ENCODE measurements around the gene CAD. TPM values are rescaled to one million over a fixed set of nuclear protein-coding genes. Genes with fewer than 3 reads are reported as not detected.
A peak's percentile ranks its signal among the peaks of the same experiment; 100 is the strongest.

The CAD gene
- total RNA-seq, 1 experiment from 2014 or later, result 130 TPM

DNA sequence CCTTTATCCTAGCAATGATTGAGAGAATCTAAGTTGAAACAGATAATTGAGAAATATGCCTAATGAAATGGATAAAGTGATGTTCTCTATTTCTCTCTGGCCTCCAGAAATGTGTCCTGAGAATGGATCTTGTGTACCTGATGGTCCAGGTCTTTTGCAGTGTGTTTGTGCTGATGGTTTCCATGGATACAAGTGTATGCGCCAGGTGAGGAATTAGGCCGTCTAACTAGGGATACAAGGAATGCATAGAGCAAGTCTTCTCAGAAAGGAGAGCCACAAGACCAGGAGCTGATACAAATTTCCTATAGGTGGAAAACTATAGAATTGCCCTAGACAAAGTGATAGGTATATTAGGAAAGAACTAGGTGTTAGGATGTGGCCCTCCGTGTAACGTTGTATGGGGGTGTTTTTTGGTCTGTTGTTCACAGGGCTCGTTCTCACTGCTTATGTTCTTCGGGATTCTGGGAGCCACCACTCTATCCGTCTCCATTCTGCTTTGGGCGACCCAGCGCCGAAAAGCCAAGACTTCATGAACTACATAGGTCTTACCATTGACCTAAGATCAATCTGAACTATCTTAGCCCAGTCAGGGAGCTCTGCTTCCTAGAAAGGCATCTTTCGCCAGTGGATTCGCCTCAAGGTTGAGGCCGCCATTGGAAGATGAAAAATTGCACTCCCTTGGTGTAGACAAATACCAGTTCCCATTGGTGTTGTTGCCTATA, 592 bp upstream of the CAD start:
- TF ChIP-seq, protein P1, sequence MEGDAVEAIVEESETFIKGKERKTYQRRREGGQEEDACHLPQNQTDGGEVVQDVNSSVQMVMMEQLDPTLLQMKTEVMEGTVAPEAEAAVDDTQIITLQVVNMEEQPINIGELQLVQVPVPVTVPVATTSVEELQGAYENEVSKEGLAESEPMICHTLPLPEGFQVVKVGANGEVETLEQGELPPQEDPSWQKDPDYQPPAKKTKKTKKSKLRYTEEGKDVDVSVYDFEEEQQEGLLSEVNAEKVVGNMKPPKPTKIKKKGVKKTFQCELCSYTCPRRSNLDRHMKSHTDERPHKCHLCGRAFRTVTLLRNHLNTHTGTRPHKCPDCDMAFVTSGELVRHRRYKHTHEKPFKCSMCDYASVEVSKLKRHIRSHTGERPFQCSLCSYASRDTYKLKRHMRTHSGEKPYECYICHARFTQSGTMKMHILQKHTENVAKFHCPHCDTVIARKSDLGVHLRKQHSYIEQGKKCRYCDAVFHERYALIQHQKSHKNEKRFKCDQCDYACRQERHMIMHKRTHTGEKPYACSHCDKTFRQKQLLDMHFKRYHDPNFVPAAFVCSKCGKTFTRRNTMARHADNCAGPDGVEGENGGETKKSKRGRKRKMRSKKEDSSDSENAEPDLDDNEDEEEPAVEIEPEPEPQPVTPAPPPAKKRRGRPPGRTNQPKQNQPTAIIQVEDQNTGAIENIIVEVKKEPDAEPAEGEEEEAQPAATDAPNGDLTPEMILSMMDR (conservative IDR thresholded peaks at IDR 0.05), result no peak
- H2BK120ac ChIP-seq (ENCODE audit: low read depth, low read length, poor library complexity, severe bottlenecking), result no peak overlapping the region
- H2BK12ac ChIP-seq (ENCODE audit: insufficient read length, low read depth, low read length), result peak overlapping the region; percentile 53
- peak overlapping the region; percentile 25; the same call in 1 of the 2 replicates for H3K4ac ChIP-seq (ENCODE audit: low read depth, low read length)
- no peaks in the 10 kb centered on the region for H3K9me3 ChIP-seq (ENCODE audit: control insufficient read depth, low read depth, low read length)
- H3K27ac ChIP-seq (ENCODE audit: insufficient read length, low read depth, low read length), result peak overlapping the region; percentile 87
- peak overlapping the region; percentile 77 for H3K9ac ChIP-seq (ENCODE audit: extremely low read depth, insufficient read length, low read length)
- no peak overlapping the region for H2BK15ac ChIP-seq (ENCODE audit: low read depth, low read length)
- no peaks in the 10 kb centered on the region for H4K20me1 ChIP-seq (ENCODE audit: control insufficient read depth, insufficient read depth, insufficient read length)
- Mint-ChIP-seq H3K9me3 (peaks cover 0 to 1% of the 10 kb centered on the region in 2 experiments; a peak in 1 of 5 replicates), H3K36me3 (ENCODE audit: insufficient read depth in 1 of 3, low read depth in 3 of 3) (peaks cover 37 to 59% (median 57%) of the 10 kb centered on the region in 3 experiments), H3K27me3 (ENCODE audit: low read depth) (no peaks in the 10 kb centered on the region), H3K27ac (peak overlapping the region; percentile 94 to 99 (median 98)), H3K4me3 (peak overlapping the region; percentile 91 to 96), H3K4me1 (peaks cover 30 to 37% of the 10 kb centered on the region in 2 experiments)
- DNase-seq, result no peak
- no peak overlapping the region for H3K23ac ChIP-seq (ENCODE audit: insufficient read length, low read depth, low read length)
- peak overlapping the region; percentile 95 for H4K5ac ChIP-seq (ENCODE audit: insufficient read length, low read depth, low read length)
- no peak overlapping the region for H4K91ac ChIP-seq (ENCODE audit: insufficient read length, low read depth, low read length)
- H2AK5ac ChIP-seq (ENCODE audit: insufficient read length, low read length), result no peak overlapping the region
- H3K56ac ChIP-seq (ENCODE audit: insufficient read length, low read depth, low read length), result no peak overlapping the region
- WGBS (ENCODE audit: extremely low coverage, insufficient read length, low lambda C conversion rate), result no CpG with 5 or more reads among the region's 13 CpGs
- H3K23me2 ChIP-seq (ENCODE audit: insufficient read length, low read depth, low read length, poor library complexity, severe bottlenecking), result peaks cover 15% of the 10 kb centered on the region
- H4K8ac ChIP-seq (replicated peaks; ENCODE audit: insufficient read length, low read depth, low read length), result no peak overlapping the region
- peak overlapping the region; percentile 55 for H3K18ac ChIP-seq (ENCODE audit: insufficient read length, low read depth, low read length)
- no peak overlapping the region for H2AFZ ChIP-seq (ENCODE audit: low read length)
- H3K14ac ChIP-seq (ENCODE audit: insufficient read depth, low read length), result peak overlapping the region; percentile 77; the same call in 1 of the 2 replicates
- peaks cover 4% of the 10 kb centered on the region; the same call in 1 of the 2 replicates for H3K4me1 ChIP-seq (ENCODE audit: insufficient read depth, low read length)
- peak overlapping the region; percentile 66 for H2BK5ac ChIP-seq (ENCODE audit: insufficient read length, low read length)
- H3K79me2 ChIP-seq (ENCODE audit: insufficient read depth, low read length), result peaks cover 12% of the 10 kb centered on the region; the same call in 1 of the 2 replicates
- H3K27me3 ChIP-seq (ENCODE audit: insufficient read depth, low read length), result no peaks in the 10 kb centered on the region
- peak overlapping the region; percentile 18 for H3K4me2 ChIP-seq (ENCODE audit: insufficient read depth, insufficient read length, low read length)
- H3K79me1 ChIP-seq (ENCODE audit: insufficient read depth, low read depth, low read length, poor library complexity, severe bottlenecking), result no peaks in the 10 kb centered on the region
- peak overlapping the region; percentile 42 for H3T11ph ChIP-seq (ENCODE audit: low read length)
- H2BK20ac ChIP-seq (ENCODE audit: low read depth, low read length, poor library complexity, severe bottlenecking), result no peak overlapping the region

Data from H9 (cell line).